HEK293T (cell line): ENCODE data around the gene KCNQ1.
A peak's percentile ranks its signal among the peaks of the same experiment; 100 is the strongest.

Experiments
- CTCF ChIA-PET: fragments of 350-600 bp; formaldehyde crosslinking; extraction: SDS; loops from one replicate; lab custom pipeline; 2021; ENCODE audit warnings: antibody characterized with exemption, inconsistent platforms; lab: Yijun Ruan, JAX
- POLR2A ChIA-PET: fragments of 350-600 bp; formaldehyde crosslinking; extraction: SDS; loops from one replicate; lab custom pipeline; 2020; ENCODE audit warnings: antibody characterized with exemption, inconsistent platforms; lab: Yijun Ruan, JAX
- DNase-seq: peaks from one replicate; pipeline ENCODE4 v3.0.0; 2012; ENCODE audit warnings: mixed read lengths; ENCODE audit errors: extremely low spot score
- ARNT ChIP-seq: fragments of 450-650 bp; IDR thresholded peaks from 2 replicates; pipeline ENCODE4 v1.6.1; 2017; ENCODE audit warnings: mild to moderate bottlenecking
- BHLHE40 ChIP-seq: fragments of 450-650 bp; IDR thresholded peaks from 2 replicates; pipeline ENCODE4 v1.6.1; 2016; ENCODE audit warnings: mild to moderate bottlenecking, moderate library complexity, borderline replicate concordance
- CTBP1 ChIP-seq: fragments of 450-650 bp; IDR thresholded peaks from 2 replicates; pipeline ENCODE4 v1.6.1; 2016; ENCODE audit warnings: borderline replicate concordance
- ELF4 ChIP-seq: fragments of 450-650 bp; IDR thresholded peaks from 2 replicates; pipeline ENCODE4 v1.6.1; 2017; ENCODE audit warnings: antibody characterized with exemption
- FOXA1 ChIP-seq: fragments of 450-650 bp; IDR thresholded peaks from 2 replicates; pipeline ENCODE4 v1.6.1; 2016; ENCODE audit warnings: mild to moderate bottlenecking
- FOXK2 ChIP-seq: fragments of 450-650 bp; IDR thresholded peaks from 2 replicates; pipeline ENCODE4 v1.6.1; 2016; ENCODE audit warnings: mild to moderate bottlenecking
- FOXM1 ChIP-seq: fragments of 450-650 bp; IDR thresholded peaks from 2 replicates; pipeline ENCODE4 v1.6.1; 2017; ENCODE audit warnings: mild to moderate bottlenecking, borderline replicate concordance
- HDGF ChIP-seq: fragments of 450-650 bp; IDR thresholded peaks from 2 replicates; pipeline ENCODE4 v1.6.1; 2017; ENCODE audit warnings: antibody characterized with exemption, borderline replicate concordance
- L3MBTL2 ChIP-seq: fragments of 450-650 bp; conservative IDR thresholded peaks from 2 replicates; pipeline ENCODE4 v1.6.1; 2016; ENCODE audit warnings: mild to moderate bottlenecking
- LEF1 ChIP-seq: fragments of 450-650 bp; IDR thresholded peaks from 2 replicates; pipeline ENCODE4 v1.6.1; 2017; ENCODE audit warnings: mild to moderate bottlenecking, borderline replicate concordance
- NFRKB ChIP-seq: fragments of 450-650 bp; IDR thresholded peaks from 2 replicates; pipeline ENCODE4 v1.6.1; 2016; ENCODE audit warnings: mild to moderate bottlenecking, moderate library complexity
- PKNOX1 ChIP-seq: fragments of 450-650 bp; IDR thresholded peaks from 2 replicates; pipeline ENCODE4 v1.6.1; 2016
- SP1 ChIP-seq: fragments of 450-650 bp; IDR thresholded peaks from 2 replicates; pipeline ENCODE4 v1.6.1; 2017
- SUZ12 ChIP-seq: fragments of 450-650 bp; IDR thresholded peaks from 2 replicates; pipeline ENCODE4 v1.6.1; 2016; ENCODE audit warnings: mild to moderate bottlenecking
- TARDBP ChIP-seq: fragments of 450-650 bp; IDR thresholded peaks from 2 replicates; pipeline ENCODE4 v1.6.1; 2016
- ZNF384 ChIP-seq: fragments of 450-650 bp; IDR thresholded peaks from 2 replicates; pipeline ENCODE4 v1.6.1; 2016

KCNQ1 gene

GRCh38 chr11:2700415-2701211 lies 255.8 kb downstream of the KCNQ1 start:
- no peak for TF ChIP-seq LEF1
- TF ChIP-seq ZNF384 = no peak
- TF ChIP-seq ARNT = no peak
- TF ChIP-seq L3MBTL2 = no peak; the same call in 1 of the 2 replicates
- no peak for TF ChIP-seq TARDBP
- no peak for TF ChIP-seq FOXM1
- no peak for TF ChIP-seq SP1
- TF ChIP-seq NFRKB = no peak
- no peak for TF ChIP-seq FOXA1
- no peak for TF ChIP-seq CTBP1
- no peak for TF ChIP-seq ELF4
- no peak for TF ChIP-seq PKNOX1
- TF ChIP-seq SUZ12 = no peak
- no peak for TF ChIP-seq HDGF
- POLR2A ChIA-PET = interaction anchor here (0.6 to 1.4 kb wide), 9 partner anchors 9 to 187 kb away, joined by 3 to 7 read pairs (median 3); partner anchors contain the start of gene CDKN1C
- peak; percentile 33 for DNase-seq
- CTCF ChIA-PET = interaction anchor here (0.7 to 0.9 kb wide), 2 partner anchors 168 to 187 kb away, joined by 4 to 5 read pairs; no protein-coding TSS in a partner anchor

- POLR2A ChIA-PET = interaction anchor here (0.8 kb wide), 1 partner anchor 20 kb away, joined by 3 read pairs; no protein-coding TSS in a partner anchor
- no peak for DNase-seq
- TF ChIP-seq BHLHE40 = no peak
- TF ChIP-seq NFRKB = no peak
- no peak for TF ChIP-seq FOXK2
- TF ChIP-seq ARNT = no peak
- no peak for TF ChIP-seq SP1
- TF ChIP-seq PKNOX1 = no peak
- CTCF ChIA-PET = no interaction called here
These were observed 256.4 kb downstream of the KCNQ1 start for GRCh38 chr11:2701230-2701629.

GRCh38 chr11:2701898-2702434 lies 257.2 kb downstream of the KCNQ1 start:
- no peak for DNase-seq
- CTCF ChIA-PET = interaction anchor here (1.0 kb wide), 1 partner anchor 14 kb away, joined by 5 read pairs; no protein-coding TSS in a partner anchor
- TF ChIP-seq NFRKB (no peak), FOXA1 (no peak), ARNT (no peak)
- POLR2A ChIA-PET = interaction anchor here (0.8 to 1.3 kb wide), 2 partner anchors 19 to 23 kb away, joined by 3 read pairs; no protein-coding TSS in a partner anchor

GRCh38 chr11:2702771-2703362 lies 258.1 kb downstream of the KCNQ1 start:
- POLR2A ChIA-PET = interaction anchor here (0.6 to 1.3 kb wide), 3 partner anchors 20 to 135 kb away, joined by 3 read pairs; no protein-coding TSS in a partner anchor
- no peak for DNase-seq
- CTCF ChIA-PET = interaction anchor here (1.0 kb wide), 1 partner anchor 13 kb away, joined by 5 read pairs; no protein-coding TSS in a partner anchor
- TF ChIP-seq FOXA1 (no peak), ZNF384 (no peak), ARNT (no peak), SUZ12 (no peak), FOXM1 (no peak), CTBP1 (no peak), FOXK2 (no peak), BHLHE40 (no peak), L3MBTL2 (no peak), SP1 (no peak), LEF1 (no peak), ELF4 (no peak), NFRKB (no peak), TARDBP (no peak)

GRCh38 chr11:2703363-2704141 lies 258.7 kb downstream of the KCNQ1 start:
- CTCF ChIA-PET = no interaction called here
- DNase-seq = no peak

GRCh38 chr11:2704356-2704755 lies 259.5 kb downstream of the KCNQ1 start:
- no peak for TF ChIP-seq L3MBTL2
- no peak for TF ChIP-seq ZNF384
- no peak for TF ChIP-seq FOXA1
- TF ChIP-seq CTBP1 = no peak
- TF ChIP-seq SP1 = no peak
- no peak for TF ChIP-seq NFRKB
- no peak for TF ChIP-seq HDGF
- DNase-seq = no peak
- CTCF ChIA-PET = no interaction called here
- POLR2A ChIA-PET = no interaction called here

More at GRCh38 chr11:2703363-2704141, 258.7 kb downstream of the KCNQ1 start:
- TF ChIP-seq L3MBTL2 = no peak
- POLR2A ChIA-PET = interaction anchor here (0.6 to 1.3 kb wide), 3 partner anchors 19 to 136 kb away, joined by 3 read pairs; no protein-coding TSS in a partner anchor
